NCI-H1417 (cell line): ENCODE data around the gene KCNK15.

Experiments
- DNase-seq, 3 experiments: peaks; one replicate each; lab custom pipeline; 2025; lab: John Stamatoyannopoulos, UW

The KCNK15 gene

GRCh38 chr20:44715499-44716308 lies 30.0 kb upstream of the KCNK15 start:
- no peak for DNase-seq

GRCh38 chr20:44716309-44717106 lies 29.2 kb upstream of the KCNK15 start:
- no peak for DNase-seq

GRCh38 chr20:44717986-44718385 lies 27.7 kb upstream of the KCNK15 start:
- DNase-seq: no peak

- DNase-seq: no peak
Observed at GRCh38 chr20:44719841-44720240, 25.8 kb upstream of the KCNK15 start.

GRCh38 chr20:44720621-44720996 lies 25.1 kb upstream of the KCNK15 start:
- no peak for DNase-seq

GRCh38 chr20:44720997-44721784 lies 24.5 kb upstream of the KCNK15 start:
- peak in 1 of 3 experiments; percentile 17 for DNase-seq

- no peak for DNase-seq
Observed at GRCh38 chr20:44721785-44722054, 23.9 kb upstream of the KCNK15 start.

- no peak for DNase-seq
Observed at GRCh38 chr20:44722990-44723389, 22.7 kb upstream of the KCNK15 start.

- DNase-seq: no peak
Observed at GRCh38 chr20:44723391-44723790, 22.3 kb upstream of the KCNK15 start.

GRCh38 chr20:44723798-44724362 lies 21.8 kb upstream of the KCNK15 start:
- DNase-seq: no peak

GRCh38 chr20:44724423-44725091 lies 21.1 kb upstream of the KCNK15 start:
- DNase-seq: no peak

- no peak for DNase-seq
Observed at GRCh38 chr20:44725837-44726236, 19.8 kb upstream of the KCNK15 start.

GRCh38 chr20:44727039-44727438 lies 18.6 kb upstream of the KCNK15 start:
- DNase-seq: no peak

- no peak for DNase-seq
Observed at GRCh38 chr20:44727651-44728050, 18.0 kb upstream of the KCNK15 start.

GRCh38 chr20:44728801-44729443 lies 16.7 kb upstream of the KCNK15 start:
- DNase-seq: peak; percentile 10 to 90 (median 82)

GRCh38 chr20:44730441-44730840 lies 15.2 kb upstream of the KCNK15 start:
- DNase-seq: no peak

- no peak for DNase-seq
Observed at GRCh38 chr20:44731657-44732056, 14.0 kb upstream of the KCNK15 start.

GRCh38 chr20:44732327-44732726 lies 13.3 kb upstream of the KCNK15 start:
- DNase-seq: no peak

GRCh38 chr20:44733341-44734069 lies 12.2 kb upstream of the KCNK15 start:
- peak; percentile 22 to 68 (median 29) for DNase-seq

GRCh38 chr20:44734938-44735337 lies 10.7 kb upstream of the KCNK15 start:
- no peak for DNase-seq

GRCh38 chr20:44735816-44736169 lies 9.9 kb upstream of the KCNK15 start:
- DNase-seq: no peak
